Glomerular endothelial cell (primary cell): ENCODE data around the gene SERPINB6. TPM values are rescaled to one million over a fixed set of nuclear protein-coding genes. Genes with fewer than 3 reads are reported as not detected.
"Not testable (repeated sequence)": the region's sequence is repeated elsewhere in the genome, so short reads cannot be mapped to it uniquely, and the experiment has no call there.

Experiments
- DNase-seq: peaks from one replicate; pipeline ENCODE4 v3.0.0-alpha.2; 2011; ENCODE audit warnings: low read depth, low spot score; ENCODE audit errors: extremely low read depth
- total RNA-seq: library from RNA; depleted of rRNA; stranded (reverse); fragments of >200 nt; gene quantifications from 2 replicates; pipeline ENCODE4 v1.2.3, GENCODE V29; 2015

Gene SERPINB6
- total RNA-seq, 1 donor from 2014 or later, result 202 TPM

- no peak for DNase-seq
Measured at GRCh38 chr6:2999618-3000557, 28.5 kb upstream of the SERPINB6 start, which contains the start of gene NQO2. Gene NQO2, plus strand, starts transcription at chr6:2999894. Its CDS starts 6,659 bp downstream, at chr6:3006553.

GRCh38 chr6:2998998-2999617 lies 27.7 kb upstream of the SERPINB6 start:
- no peak for DNase-seq

- not testable (repeated sequence) for DNase-seq
Measured at GRCh38 chr6:2998249-2998997, 27.1 kb upstream of the SERPINB6 start.

- DNase-seq, result no peak
Measured at GRCh38 chr6:2993755-2994317, 22.5 kb upstream of the SERPINB6 start.

- DNase-seq, result no peak
Measured at GRCh38 chr6:2992330-2992979, 21.1 kb upstream of the SERPINB6 start.

GRCh38 chr6:2990932-2991506 lies 19.7 kb upstream of the SERPINB6 start:
- no peak for DNase-seq

- DNase-seq, result no peak
Measured at GRCh38 chr6:2990248-2990931, 19.0 kb upstream of the SERPINB6 start.

- peak; percentile 100 for DNase-seq
Measured at GRCh38 chr6:2989332-2990247, 18.2 kb upstream of the SERPINB6 start.

- no peak for DNase-seq
Measured at GRCh38 chr6:2988426-2989331, 17.3 kb upstream of the SERPINB6 start.

GRCh38 chr6:2988094-2988425 lies 16.7 kb upstream of the SERPINB6 start:
- DNase-seq, result no peak

GRCh38 chr6:2986722-2987221 lies 15.4 kb upstream of the SERPINB6 start:
- no peak for DNase-seq

- no peak for DNase-seq
Measured at GRCh38 chr6:2984738-2985406, 13.5 kb upstream of the SERPINB6 start.

GRCh38 chr6:2982426-2983117 lies 11.2 kb upstream of the SERPINB6 start:
- no peak for DNase-seq

GRCh38 chr6:2980465-2980855 lies 9.1 kb upstream of the SERPINB6 start:
- no peak for DNase-seq

GRCh38 chr6:2979819-2980464 lies 8.6 kb upstream of the SERPINB6 start:
- DNase-seq, result no peak

GRCh38 chr6:2978923-2979322 lies 7.6 kb upstream of the SERPINB6 start:
- no peak for DNase-seq
